Sigmoid colon (tissue), 4 donors: ENCODE measurements around the gene PPP2R5B.

Experiments used
- POLR2A ChIP-seq, 2 donors: fragments of 450-650 bp; IDR thresholded peaks; one replicate each; pipeline ENCODE4 v1.6.1; 2016; ENCODE audit warnings: antibody characterized with exemption in 2 of 2, mild to moderate bottlenecking in 2 of 2, moderate library complexity in 2 of 2
- POLR2AphosphoS5 ChIP-seq, 4 donors: sonication (generic); formaldehyde crosslinking; IDR thresholded peaks; one replicate each; pipeline ENCODE4 v1.6.1; 2017; ENCODE audit warnings: antibody characterized with exemption in 4 of 4
- TF ChIP-seq, protein P1 (sequence below), 4 experiments: fragments of 450-650 bp in 3 of 4; fragments of 200-600 bp in 1 of 4; IDR thresholded peaks; one replicate each; pipeline ENCODE4 v1.5.1; 2016 to 2019; ENCODE audit warnings: antibody characterized with exemption in 4 of 4, mild to moderate bottlenecking in 3 of 4, moderate library complexity in 2 of 4

DNA sequence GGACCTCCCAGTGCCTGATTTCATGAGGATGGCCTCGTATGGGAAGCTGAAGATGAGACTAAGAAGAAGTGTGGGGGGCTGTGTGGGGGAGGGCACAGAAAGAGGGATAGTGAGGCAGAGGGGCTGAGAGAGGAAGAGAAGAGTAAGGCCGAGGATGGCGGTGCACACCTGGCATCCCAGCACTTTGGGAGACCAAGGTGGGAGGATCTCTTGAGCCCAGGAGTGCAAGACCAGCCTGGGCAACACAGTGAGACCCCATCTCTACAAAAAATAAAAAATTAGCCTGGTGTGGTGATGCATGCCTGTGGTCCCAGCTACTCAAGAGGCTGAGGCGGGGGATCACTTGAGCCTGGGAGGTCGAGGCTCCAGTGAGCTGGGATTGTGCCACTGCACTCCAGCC is 32.6 kb upstream of the PPP2R5B start:
- TF ChIP-seq, protein P1, sequence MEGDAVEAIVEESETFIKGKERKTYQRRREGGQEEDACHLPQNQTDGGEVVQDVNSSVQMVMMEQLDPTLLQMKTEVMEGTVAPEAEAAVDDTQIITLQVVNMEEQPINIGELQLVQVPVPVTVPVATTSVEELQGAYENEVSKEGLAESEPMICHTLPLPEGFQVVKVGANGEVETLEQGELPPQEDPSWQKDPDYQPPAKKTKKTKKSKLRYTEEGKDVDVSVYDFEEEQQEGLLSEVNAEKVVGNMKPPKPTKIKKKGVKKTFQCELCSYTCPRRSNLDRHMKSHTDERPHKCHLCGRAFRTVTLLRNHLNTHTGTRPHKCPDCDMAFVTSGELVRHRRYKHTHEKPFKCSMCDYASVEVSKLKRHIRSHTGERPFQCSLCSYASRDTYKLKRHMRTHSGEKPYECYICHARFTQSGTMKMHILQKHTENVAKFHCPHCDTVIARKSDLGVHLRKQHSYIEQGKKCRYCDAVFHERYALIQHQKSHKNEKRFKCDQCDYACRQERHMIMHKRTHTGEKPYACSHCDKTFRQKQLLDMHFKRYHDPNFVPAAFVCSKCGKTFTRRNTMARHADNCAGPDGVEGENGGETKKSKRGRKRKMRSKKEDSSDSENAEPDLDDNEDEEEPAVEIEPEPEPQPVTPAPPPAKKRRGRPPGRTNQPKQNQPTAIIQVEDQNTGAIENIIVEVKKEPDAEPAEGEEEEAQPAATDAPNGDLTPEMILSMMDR (IDR thresholded peaks at IDR 0.05), result no peak
- TF ChIP-seq POLR2AphosphoS5 (IDR thresholded peaks at IDR 0.05) (no peak), POLR2A (IDR thresholded peaks at IDR 0.05) (no peak)
